GM21360 (cell line): ENCODE measurements around the gene PPP1R36.

Experiments used
- ATAC-seq: cut with Tn5 transposase; IDR thresholded peaks from one replicate; pipeline ENCODE4 v1.9.1; 2021; ENCODE audit warnings: mild to moderate bottlenecking, moderate library complexity; ENCODE audit not compliant: unreplicated experiment

Gene PPP1R36

DNA sequence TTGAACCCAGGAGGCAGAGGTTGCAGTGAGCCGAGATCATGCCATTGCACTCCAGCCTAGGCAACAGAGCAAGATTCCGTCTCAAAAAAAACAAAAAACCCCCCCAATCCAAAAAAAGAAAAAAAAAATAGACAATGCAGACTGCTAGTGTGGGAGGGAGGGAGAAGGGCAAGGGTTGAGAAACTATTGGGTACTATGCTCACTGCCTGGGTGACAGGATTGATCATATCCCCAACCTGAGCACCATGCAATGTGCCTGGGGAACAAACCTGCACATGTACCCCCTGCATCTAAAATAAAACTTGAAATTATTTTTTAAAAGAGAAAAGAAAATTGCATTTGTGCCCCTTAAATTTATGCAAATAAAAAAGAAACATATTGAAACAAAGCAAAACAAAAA, 88.9 kb downstream of the PPP1R36 start:
- no peak for ATAC-seq
